T-cell (primary cell): ENCODE results near the gene TRAPPC3L. TPM values are rescaled to one million over a fixed set of nuclear protein-coding genes. Genes with fewer than 3 reads are reported as not detected.
A peak's percentile ranks its signal among the peaks of the same experiment; 100 is the strongest.

ENCODE experiments used
- ATAC-seq, 4 experiments: fragments of 200-7000 bp in 3 of 4; fragments of 150-1000 bp in 1 of 4; cut with Tn5 transposase; replicated peaks in 1 of 4; 1 replicate in 3 of 4; 2 replicates in 1 of 4; pipeline ENCODE4 v1.10.0; 2021; ENCODE audit warnings: moderate library complexity in 3 of 4, mild to moderate bottlenecking in 2 of 4, moderate number of reproducible peaks in 1 of 4
- CTCF ChIA-PET, 2 donors: fragments of 300-600 bp; sonication (Branson Sonifier 250); formaldehyde crosslinking; loops; one replicate each; lab custom pipeline; 2022; ENCODE audit warnings: antibody characterized with exemption in 2 of 2; lab: Charles Lee
- POLR2A ChIA-PET, 2 donors: fragments of 300-600 bp; sonication (Branson Sonifier 250); formaldehyde crosslinking; loops; one replicate each; lab custom pipeline; 2022; ENCODE audit warnings: antibody characterized with exemption in 2 of 2; lab: Charles Lee
- DNase-seq, 35 experiments: peaks; one replicate each; pipeline versions ENCODE4 v3.0.0 to v3.0.0-alpha.2; 2013 to 2023
- H3K27ac ChIP-seq: one replicate; pipeline ENCODE4 v1.5.1; 2013; ENCODE audit warnings: low read length
- H3K27me3 ChIP-seq, 2 experiments: replicated peaks in 1 of 2; 1 replicate in 1 of 2; 2 replicates in 1 of 2; pipeline versions ENCODE4 v1.6.1 to v1.7.0; 2013; ENCODE audit warnings: low read length in 1 of 2, mixed read lengths in 1 of 2; ENCODE audit not compliant: control insufficient read depth in 2 of 2, insufficient read depth in 2 of 2; ENCODE audit errors: extremely low read depth in 1 of 2
- H3K36me3 ChIP-seq, 2 donors: 1 replicate in 1 of 2; 2 replicates in 1 of 2; pipeline versions ENCODE4 v1.6.1 to v1.7.0; 2013; ENCODE audit warnings: low read length in 1 of 2; ENCODE audit not compliant: control insufficient read depth in 2 of 2, insufficient read depth in 1 of 2; ENCODE audit errors: extremely low read depth in 1 of 2
- H3K4me1 ChIP-seq, 2 experiments: 1 replicate in 1 of 2; 2 replicates in 1 of 2; pipeline versions ENCODE4 v1.6.1 to v1.7.0; 2013; ENCODE audit warnings: low read length in 2 of 2, mixed read lengths in 1 of 2; ENCODE audit not compliant: insufficient read depth in 2 of 2, control insufficient read depth in 1 of 2; ENCODE audit errors: extremely low read depth in 1 of 2
- H3K4me3 ChIP-seq, 2 donors: 1 replicate in 1 of 2; 2 replicates in 1 of 2; pipeline versions ENCODE4 v1.5.1 to v1.7.0; 2013; ENCODE audit warnings: mild to moderate bottlenecking in 2 of 2, low read length in 1 of 2, moderate library complexity in 1 of 2; ENCODE audit not compliant: control insufficient read depth in 1 of 2; ENCODE audit errors: extremely low read depth in 1 of 2
- H3K9me3 ChIP-seq: 2 replicates; pipeline ENCODE4 v1.7.0; 2013
- H3K27ac Mint-ChIP-seq, 2 donors: one replicate each; pipeline ENCODE4 v1.8.0; 2020 to 2021; ENCODE audit warnings: mild to moderate bottlenecking in 2 of 2, mixed read lengths in 2 of 2
- H3K27me3 Mint-ChIP-seq, 2 donors: one replicate each; pipeline ENCODE4 v1.8.0; 2021 to 2022; ENCODE audit warnings: mixed read lengths in 2 of 2
- H3K36me3 Mint-ChIP-seq: one replicate; pipeline ENCODE4 v1.8.0; 2021; ENCODE audit warnings: mixed read lengths
- H3K4me1 Mint-ChIP-seq, 3 donors: one replicate each; pipeline ENCODE4 v1.8.0; 2020 to 2022; ENCODE audit warnings: mixed read lengths in 3 of 3, mild to moderate bottlenecking in 1 of 3
- H3K4me3 Mint-ChIP-seq, 3 donors: one replicate each; pipeline ENCODE4 v1.8.0; 2020 to 2022; ENCODE audit warnings: mild to moderate bottlenecking in 3 of 3, mixed read lengths in 3 of 3, moderate library complexity in 3 of 3
- H3K9me3 Mint-ChIP-seq, 3 donors: one replicate each; pipeline ENCODE4 v1.8.0; 2020 to 2022; ENCODE audit warnings: mixed read lengths in 3 of 3
- WGBS: methylation state at CpG from one replicate; pipeline ENCODE4 v1.1.5; 2013; ENCODE audit warnings: missing lambda C conversion rate; ENCODE audit not compliant: insufficient coverage; 5-methylcytosine and 5-hydroxymethylcytosine counted together
- total RNA-seq, 35 experiments: library from RNA in 6 of 35; stranded (reverse) in 6 of 35; fragments of 120-200 nt in 1 of 35; gene quantifications; one replicate each; pipeline versions ENCODE4 v1.2.1 to v1.2.4 and lab custom pipeline; 2013 to 2026

TRAPPC3L gene
- total RNA-seq, 5 donors from 2014 or later (not counting 1 experiment from before 2014, with no cell fraction given) = not detected

DNA sequence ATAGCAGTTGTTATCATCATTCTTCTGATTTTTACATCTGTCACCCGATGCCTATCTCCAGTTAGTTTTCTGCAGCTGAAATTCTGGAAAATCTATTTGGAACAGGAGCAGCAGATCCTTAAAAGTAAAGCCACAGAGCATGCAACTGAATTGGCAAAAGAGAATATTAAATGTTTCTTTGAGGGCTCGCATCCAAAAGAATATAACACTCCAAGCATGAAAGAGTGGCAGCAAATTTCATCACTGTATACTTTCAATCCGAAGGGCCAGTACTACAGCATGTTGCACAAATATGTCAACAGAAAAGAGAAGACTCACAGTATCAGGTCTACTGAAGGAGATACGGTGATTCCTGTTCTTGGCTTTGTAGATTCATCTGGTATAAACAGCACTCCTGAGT, 82.2 kb downstream of the TRAPPC3L start:
- ATAC-seq = no peak
- Mint-ChIP-seq H3K27me3 (peaks cover 0 to 38% of the 10 kb centered on the region in 2 donors), H3K4me1 (peaks cover 35 to 56% (median 44%) of the 10 kb centered on the region in 3 donors), H3K9me3 (no peaks in the 10 kb centered on the region), H3K27ac (no peak overlapping the region), H3K4me3 (peak overlapping the region in 1 of 3 donors; percentile 83), H3K36me3 (no peaks in the 10 kb centered on the region)
- POLR2A ChIA-PET = interaction anchor here in 1 of 2 donors (0.6 kb wide), 1 partner anchor 127 kb away, joined by 3 read pairs; no protein-coding TSS in a partner anchor
- no peak overlapping the region for H3K4me3 ChIP-seq
- no peak overlapping the region for H3K27ac ChIP-seq
- CTCF ChIA-PET = interaction anchor here (0.6 to 1.4 kb wide), 4 partner anchors 42 to 1168 kb away, joined by 3 to 8 read pairs (median 4); no protein-coding TSS in a partner anchor
- H3K27me3 ChIP-seq = no peaks in the 10 kb centered on the region
- no peaks in the 10 kb centered on the region for H3K36me3 ChIP-seq
- no peaks in the 10 kb centered on the region for H3K9me3 ChIP-seq
- WGBS = no CpG with 5 or more reads among the region's 4 CpGs
- peaks cover 14 to 16% of the 10 kb centered on the region in 2 experiments for H3K4me1 ChIP-seq
- no peak for DNase-seq

DNA sequence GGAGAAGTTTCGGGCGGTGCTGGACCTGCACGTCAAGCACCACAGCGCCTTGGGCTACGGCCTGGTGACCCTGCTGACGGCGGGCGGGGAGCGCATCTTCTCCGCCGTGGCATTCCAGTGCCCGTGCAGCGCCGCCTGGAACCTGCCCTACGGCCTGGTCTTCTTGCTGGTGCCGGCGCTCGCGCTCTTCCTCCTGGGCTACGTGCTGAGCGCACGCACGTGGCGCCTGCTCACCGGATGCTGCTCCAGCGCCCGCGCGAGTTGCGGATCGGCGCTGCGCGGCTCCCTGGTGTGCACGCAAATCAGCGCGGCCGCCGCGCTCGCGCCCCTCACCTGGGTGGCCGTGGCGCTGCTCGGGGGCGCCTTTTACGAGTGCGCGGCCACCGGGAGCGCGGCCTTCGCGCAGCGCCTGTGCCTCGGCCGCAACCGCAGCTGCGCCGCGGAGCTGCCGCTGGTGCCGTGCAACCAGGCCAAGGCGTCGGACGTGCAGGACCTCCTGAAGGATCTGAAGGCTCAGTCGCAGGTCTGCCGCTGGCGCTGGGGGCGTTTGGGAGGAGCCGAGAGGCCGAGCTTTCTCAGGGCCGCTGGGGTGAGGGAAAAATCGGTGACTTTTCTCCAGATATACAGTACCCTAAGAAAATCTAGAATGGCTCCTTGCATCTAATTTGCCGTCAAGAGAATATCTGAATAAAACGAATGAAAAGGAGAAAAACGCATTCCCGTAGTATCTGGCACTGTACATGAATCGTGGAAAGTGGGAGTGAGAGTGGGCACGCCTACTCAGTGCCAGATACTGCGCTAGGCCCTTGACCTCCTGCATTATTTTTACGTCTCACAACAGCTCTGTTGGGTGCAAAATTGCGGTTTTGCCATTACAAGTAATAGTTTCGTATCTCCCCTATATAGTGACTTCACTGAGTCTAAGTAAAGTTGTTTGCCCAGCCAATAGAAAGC, 83.3 kb downstream of the TRAPPC3L start:
- Mint-ChIP-seq H3K27me3 (peaks cover 0 to 38% of the 10 kb centered on the region in 2 donors), H3K4me3 (peak overlapping the region; percentile 73 to 83 (median 77)), H3K27ac (peak overlapping the region; percentile 51 to 69), H3K4me1 (peaks cover 29 to 49% (median 39%) of the 10 kb centered on the region in 3 donors), H3K36me3 (no peaks in the 10 kb centered on the region), H3K9me3 (no peaks in the 10 kb centered on the region)
- Histone ChIP-seq H3K4me1 (peaks cover 14 to 16% of the 10 kb centered on the region in 2 experiments), H3K27ac (peak overlapping the region; percentile 62), H3K4me3 (peak overlapping the region; percentile 53 to 55), H3K27me3 (no peaks in the 10 kb centered on the region), H3K36me3 (no peaks in the 10 kb centered on the region), H3K9me3 (no peaks in the 10 kb centered on the region)
- DNase-seq = peak; percentile 9 to 76 (median 41)
- ChIA-PET POLR2A (no interaction called here), CTCF (interaction anchor here in 1 of 2 donors (0.6 to 0.9 kb wide), 2 partner anchors 9 to 232 kb away, joined by 3 to 4 read pairs; no protein-coding TSS in a partner anchor)
- 4% methylated on average over 70 of the region's 84 CpGs for WGBS
- ATAC-seq = peak; percentile 83 to 97 (median 91)

DNA sequence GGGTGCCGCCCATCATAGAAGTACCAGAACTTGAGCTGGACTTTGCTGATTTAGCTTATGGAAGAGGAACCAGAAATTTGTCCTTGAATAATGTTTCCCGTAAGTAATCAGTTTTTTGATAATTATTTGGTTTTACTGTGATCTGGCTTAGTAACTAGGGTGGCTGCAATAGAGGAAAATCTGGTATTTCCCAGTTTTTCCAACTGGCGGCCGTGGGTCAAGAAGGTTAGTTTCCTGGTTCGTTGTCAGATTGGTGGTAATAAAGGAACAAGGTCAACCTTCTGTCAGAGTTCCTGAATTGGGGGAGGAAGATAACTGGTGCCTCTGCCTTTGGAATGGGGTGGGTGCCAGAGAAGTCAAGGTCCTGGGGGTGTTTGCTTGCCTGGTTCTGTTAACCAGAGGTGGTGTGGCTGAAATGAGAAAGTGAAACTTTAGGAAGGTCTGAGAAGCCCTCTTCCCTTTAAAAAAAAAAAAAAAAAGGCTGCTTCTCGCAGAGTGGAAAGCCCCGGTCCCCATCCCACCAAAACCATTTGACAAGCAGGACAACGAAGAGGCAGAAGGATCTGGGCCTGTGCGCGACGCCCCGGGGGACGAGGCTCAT, 84.1 kb downstream of the TRAPPC3L start, which contains the start of gene CALHM6:
Gene CALHM6, plus strand, starts transcription at position 45 of the 601 bp plus-strand sequence. Its CDS starts 555 bp downstream, at position 600.
- ATAC-seq = peak in 1 of 4 experiments; percentile 17

DNA sequence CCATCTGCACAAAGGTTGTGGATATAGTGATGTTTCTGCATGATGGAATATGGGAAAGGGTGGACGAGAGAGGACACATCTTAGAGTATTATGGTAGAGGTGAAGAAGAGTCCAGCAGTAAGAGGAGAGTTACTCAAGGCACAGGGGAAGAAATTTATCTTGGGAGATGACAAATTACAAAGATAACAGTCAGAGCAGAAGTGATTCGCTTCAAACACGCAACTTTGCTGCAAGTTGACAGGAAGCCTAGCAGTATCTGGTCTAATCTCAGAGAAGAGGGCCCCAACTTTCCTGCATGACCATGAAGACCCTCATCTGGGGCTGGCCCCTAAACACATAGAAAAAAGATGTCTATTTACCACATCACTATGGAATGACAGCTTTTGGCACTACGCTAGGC, 85.6 kb downstream of the TRAPPC3L start:
- H3K4me3 Mint-ChIP-seq = no peak overlapping the region

More for the DNA sequence above, 84.1 kb downstream of the TRAPPC3L start, which contains the start of gene CALHM6:
- H3K4me1 ChIP-seq = peaks cover 14 to 16% of the 10 kb centered on the region in 2 experiments
- no peaks in the 10 kb centered on the region for H3K9me3 Mint-ChIP-seq
- H3K27me3 Mint-ChIP-seq = peaks cover 0 to 38% of the 10 kb centered on the region in 2 donors
- peak in 1 of 35 experiments; percentile 0 for DNase-seq
- peak within 1 kb of the TSS; percentile 73 to 83 (median 77) for H3K4me3 Mint-ChIP-seq
- H3K4me1 Mint-ChIP-seq = peaks cover 28 to 42% (median 34%) of the 10 kb centered on the region in 3 donors
- POLR2A ChIA-PET = no interaction called here
- WGBS = 47% methylated on average over 12 of the region's 13 CpGs
- peak within 1 kb of the TSS; percentile 12 to 69 for H3K27ac Mint-ChIP-seq
- H3K9me3 ChIP-seq = no peaks in the 10 kb centered on the region
- peak within 1 kb of the TSS; percentile 62 for H3K27ac ChIP-seq
- CTCF ChIA-PET = interaction anchor here in 1 of 2 donors (0.6 kb wide), 1 partner anchor 231 kb away, joined by 3 read pairs; no protein-coding TSS in a partner anchor
- peak within 1 kb of the TSS; percentile 53 to 55 for H3K4me3 ChIP-seq
- H3K27me3 ChIP-seq = no peaks in the 10 kb centered on the region
- no peaks in the 10 kb centered on the region for H3K36me3 Mint-ChIP-seq
- no peaks in the 10 kb centered on the region for H3K36me3 ChIP-seq

DNA sequence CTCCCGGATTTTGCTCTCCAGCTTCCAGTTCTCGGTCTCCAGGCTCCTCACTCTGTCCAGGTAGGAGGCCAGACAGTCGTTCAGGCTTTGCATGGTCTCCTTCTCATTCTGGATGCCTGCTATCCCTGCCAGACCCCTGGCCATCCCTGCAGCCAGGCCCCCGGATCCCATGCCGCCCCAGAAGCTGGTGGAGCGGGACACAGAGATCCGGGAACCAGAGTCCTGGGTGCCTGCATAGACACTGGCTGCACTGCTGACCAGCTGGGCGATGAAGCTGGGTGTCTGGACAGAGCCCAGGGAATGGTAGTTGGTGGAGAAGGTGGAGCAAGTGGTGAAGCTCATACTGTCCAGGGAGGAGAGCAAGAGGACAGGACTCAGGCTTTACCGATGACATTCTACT, 87.2 kb downstream of the TRAPPC3L start:
- Histone ChIP-seq H3K4me1 (peaks cover 7 to 14% of the 10 kb centered on the region in 2 experiments), H3K27ac (no peak overlapping the region), H3K27me3 (no peaks in the 10 kb centered on the region), H3K9me3 (no peaks in the 10 kb centered on the region), H3K36me3 (no peaks in the 10 kb centered on the region), H3K4me3 (no peak overlapping the region)
- no peaks in the 10 kb centered on the region for H3K36me3 Mint-ChIP-seq
- H3K9me3 Mint-ChIP-seq = no peaks in the 10 kb centered on the region
- no peak overlapping the region for H3K27ac Mint-ChIP-seq
- H3K4me3 Mint-ChIP-seq = no peak overlapping the region
- DNase-seq (no peak), ATAC-seq (no peak)
- ChIA-PET POLR2A (no interaction called here), CTCF (no interaction called here)
- peaks cover 20 to 21% (median 20%) of the 10 kb centered on the region in 3 donors for H3K4me1 Mint-ChIP-seq
- peaks cover 0 to 31% of the 10 kb centered on the region in 2 donors for H3K27me3 Mint-ChIP-seq
- 85% methylated on average over 8 of the region's 9 CpGs for WGBS

More for the DNA sequence above, 85.6 kb downstream of the TRAPPC3L start:
- Histone ChIP-seq H3K9me3 (no peaks in the 10 kb centered on the region), H3K36me3 (no peaks in the 10 kb centered on the region), H3K4me1 (peaks cover 14% of the 10 kb centered on the region in 2 experiments), H3K4me3 (no peak overlapping the region), H3K27ac (no peak overlapping the region), H3K27me3 (no peaks in the 10 kb centered on the region)
- H3K9me3 Mint-ChIP-seq = no peaks in the 10 kb centered on the region
- peaks cover 26 to 32% (median 29%) of the 10 kb centered on the region in 3 donors for H3K4me1 Mint-ChIP-seq
- ChIA-PET CTCF (no interaction called here), POLR2A (no interaction called here)
- ATAC-seq (no peak), DNase-seq (no peak)
- WGBS = 90% methylated on average over 1 of the region's 4 CpGs
- H3K36me3 Mint-ChIP-seq = no peaks in the 10 kb centered on the region
- peaks cover 0 to 34% of the 10 kb centered on the region in 2 donors for H3K27me3 Mint-ChIP-seq
- H3K27ac Mint-ChIP-seq = no peak overlapping the region

DNA sequence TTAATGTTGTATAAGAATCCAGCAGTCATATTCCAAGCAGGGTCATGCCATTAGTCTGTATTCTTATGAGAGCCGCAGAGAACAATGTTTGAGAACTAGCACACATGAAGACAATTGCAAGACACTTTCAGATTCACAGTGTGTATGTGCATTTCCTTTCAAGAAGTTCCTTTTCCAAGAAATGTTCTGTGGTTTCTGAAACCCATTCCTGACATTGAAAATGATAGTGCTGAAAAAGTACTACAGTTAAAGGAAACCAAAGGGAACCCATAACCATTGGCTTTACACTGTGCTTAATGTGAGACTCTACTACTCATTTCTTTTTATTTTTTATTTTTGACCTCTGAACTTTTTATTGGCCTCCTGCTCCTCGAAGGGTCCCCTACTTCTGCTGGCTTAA, 88.6 kb downstream of the TRAPPC3L start:
- WGBS = 83% methylated on average over 1 of the region's 2 CpGs
- CTCF ChIA-PET = no interaction called here

More for the DNA sequence above, 88.6 kb downstream of the TRAPPC3L start:
- Mint-ChIP-seq H3K4me3 (no peak overlapping the region), H3K27me3 (peaks cover 0 to 25% of the 10 kb centered on the region in 2 donors), H3K27ac (no peak overlapping the region), H3K36me3 (no peaks in the 10 kb centered on the region), H3K9me3 (no peaks in the 10 kb centered on the region), H3K4me1 (peaks cover 11 to 12% (median 11%) of the 10 kb centered on the region in 3 donors)
- no peak overlapping the region for H3K27ac ChIP-seq
- DNase-seq = no peak
- H3K4me3 ChIP-seq = no peak overlapping the region
- no peaks in the 10 kb centered on the region for H3K27me3 ChIP-seq
- H3K36me3 ChIP-seq = no peaks in the 10 kb centered on the region
- no peak for ATAC-seq
- H3K9me3 ChIP-seq = no peaks in the 10 kb centered on the region
- peaks cover 0 to 8% of the 10 kb centered on the region in 2 experiments for H3K4me1 ChIP-seq
- POLR2A ChIA-PET = no interaction called here
